CD14-positive monocyte (primary cell): Measurements from ENCODE around the gene WARS2. TPM values are rescaled to one million over a fixed set of nuclear protein-coding genes. Genes with fewer than 3 reads are reported as not detected.

Source experiments
- DNase-seq, 3 donors: peaks; one replicate each; pipeline ENCODE4 v3.0.0-alpha.2; 2011 to 2022
- H2AFZ ChIP-seq: 2 replicates; pipeline ENCODE4 v1.6.0; 2012; ENCODE audit warnings: mild to moderate bottlenecking, low read depth, low read length, inconsistent platforms; ENCODE audit not compliant: insufficient read depth, poor library complexity, severe bottlenecking
- H3K27ac ChIP-seq, 2 donors: 1 replicate in 1 of 2; 2 replicates in 1 of 2; pipeline ENCODE4 v1.5.1; 2012 to 2013; ENCODE audit warnings: low read length in 2 of 2, control low read depth in 1 of 2, inconsistent platforms in 1 of 2, low read depth in 1 of 2, mild to moderate bottlenecking in 1 of 2
- H3K27me3 ChIP-seq, 2 donors: one replicate each; pipeline versions ENCODE4 v1.6.0 to v1.6.1; 2011 to 2013; ENCODE audit warnings: low read length in 2 of 2; ENCODE audit not compliant: control insufficient read depth in 2 of 2, insufficient read depth in 2 of 2
- H3K36me3 ChIP-seq, 2 donors: replicated peaks in 1 of 2; 1 replicate in 1 of 2; 2 replicates in 1 of 2; pipeline versions ENCODE4 v1.5.1 to v1.6.1; 2012 to 2013; ENCODE audit warnings: low read length in 2 of 2, control low read depth in 1 of 2, inconsistent platforms in 1 of 2, mild to moderate bottlenecking in 1 of 2; ENCODE audit not compliant: insufficient read depth in 2 of 2, control insufficient read depth in 1 of 2
- H3K4me1 ChIP-seq, 2 donors: 1 replicate in 1 of 2; 2 replicates in 1 of 2; pipeline versions ENCODE4 v1.5.1 to v1.6.1; 2012 to 2013; ENCODE audit warnings: low read length in 2 of 2, control low read depth in 1 of 2, inconsistent platforms in 1 of 2, mild to moderate bottlenecking in 1 of 2, moderate library complexity in 1 of 2; ENCODE audit not compliant: insufficient read depth in 2 of 2, control insufficient read depth in 1 of 2
- H3K4me2 ChIP-seq: replicated peaks from 2 replicates; pipeline ENCODE3; 2012; ENCODE audit warnings: low read length, moderate library complexity, mild to moderate bottlenecking; ENCODE audit not compliant: poor library complexity, severe bottlenecking; ENCODE audit errors: extremely low read depth
- H3K4me3 ChIP-seq, 3 experiments: fragments of 200-600 bp in 1 of 3; sonication (generic) in 1 of 3; replicated peaks in 1 of 3; 1 replicate in 2 of 3; 2 replicates in 1 of 3; pipeline ENCODE4 v1.5.1; 2011 to 2013; ENCODE audit warnings: low read length in 3 of 3, mild to moderate bottlenecking in 3 of 3, control low read depth in 2 of 3, low read depth in 2 of 3, inconsistent platforms in 1 of 3, moderate library complexity in 1 of 3
- H3K79me2 ChIP-seq: 2 replicates; pipeline ENCODE4 v1.6.0; 2012; ENCODE audit warnings: mild to moderate bottlenecking, control low read depth, inconsistent platforms, low read length, moderate library complexity; ENCODE audit not compliant: insufficient read depth
- H3K9ac ChIP-seq: 2 replicates; pipeline ENCODE4 v1.6.0; 2017; ENCODE audit warnings: low read length, mild to moderate bottlenecking; ENCODE audit not compliant: insufficient read depth, poor library complexity, severe bottlenecking
- H3K9me3 ChIP-seq, 2 donors: replicated peaks in 1 of 2; 1 replicate in 1 of 2; 2 replicates in 1 of 2; pipeline versions ENCODE4 v1.5.1 to v1.6.1; 2012 to 2013; ENCODE audit warnings: low read length in 2 of 2, control low read depth in 1 of 2; ENCODE audit not compliant: control insufficient read depth in 1 of 2, insufficient read depth in 1 of 2
- H4K20me1 ChIP-seq: 2 replicates; pipeline ENCODE4 v1.6.0; 2012; ENCODE audit warnings: mild to moderate bottlenecking, low read length, control low read depth, moderate library complexity; ENCODE audit not compliant: insufficient read depth
- H3K27ac Mint-ChIP-seq, 7 donors: one replicate each; pipeline ENCODE4 v1.8.0; 2020; ENCODE audit warnings: mild to moderate bottlenecking in 7 of 7, mixed read lengths in 7 of 7, moderate library complexity in 6 of 7, inconsistent platforms in 2 of 7
- H3K27me3 Mint-ChIP-seq, 3 donors: one replicate each; pipeline ENCODE4 v1.8.0; 2021 to 2022; ENCODE audit warnings: low read depth in 3 of 3, mild to moderate bottlenecking in 3 of 3, mixed read lengths in 3 of 3, moderate library complexity in 3 of 3, inconsistent platforms in 1 of 3
- H3K36me3 Mint-ChIP-seq, 2 donors: one replicate each; pipeline ENCODE4 v1.8.0; 2020; ENCODE audit warnings: mixed read lengths in 2 of 2, inconsistent platforms in 1 of 2, mild to moderate bottlenecking in 1 of 2
- H3K4me1 Mint-ChIP-seq: one replicate; pipeline ENCODE4 v1.8.0; 2020; ENCODE audit warnings: mild to moderate bottlenecking, mixed read lengths
- H3K4me3 Mint-ChIP-seq, 2 donors: one replicate each; pipeline ENCODE4 v1.8.0; 2020; ENCODE audit warnings: mild to moderate bottlenecking in 2 of 2, mixed read lengths in 2 of 2, moderate library complexity in 1 of 2
- H3K9me3 Mint-ChIP-seq, 7 donors: one replicate each; pipeline ENCODE4 v1.8.0; 2020 to 2022; ENCODE audit warnings: mixed read lengths in 7 of 7, mild to moderate bottlenecking in 6 of 7, moderate library complexity in 6 of 7, inconsistent platforms in 2 of 7
- WGBS: methylation state at CpG from one replicate; pipeline ENCODE4 v1.1.5; 2013; ENCODE audit warnings: missing lambda C conversion rate; ENCODE audit not compliant: insufficient coverage; 5-methylcytosine and 5-hydroxymethylcytosine counted together
- intact Hi-C, 2 donors: fragments of 100-400 bp; cut with micrococcal nuclease; formaldehyde crosslinking; loops; one replicate each; pipeline versions ENCODE4 v1.15.0 to v1.15.1; 2023
- polyA plus RNA-seq, 3 donors: library from polyadenylated mRNA; depleted of rRNA in 1 of 3; unstranded in 2 of 3; stranded (reverse) in 1 of 3; fragments of 300-500 nt in 2 of 3; fragments of >200 nt in 1 of 3; fragmentation: Illumina TruSeq in 2 of 3; gene quantifications; 1 replicate in 2 of 3; 2 replicates in 1 of 3; pipeline ENCODE4 v1.2.3, GENCODE V29; 2012 to 2021
- TF ChIP-seq, protein P1 (sequence below): fragments of 200-600 bp; IDR thresholded peaks from one replicate; pipeline ENCODE4 v1.8.0; 2022; ENCODE audit warnings: antibody characterized with exemption, mild to moderate bottlenecking

The WARS2 gene
- polyA plus RNA-seq, 3 donors: 4.6 to 5.1 (median 4.7) TPM

- Mint-ChIP-seq H3K27me3 (peaks cover 0 to 4% (median 0%) of the 10 kb centered on the region in 3 donors), H3K36me3 (peaks cover 0 to 1% of the 10 kb centered on the region in 2 donors), H3K4me3 (no peak overlapping the region), H3K9me3 (peaks cover 12 to 25% (median 21%) of the 10 kb centered on the region in 7 donors), H3K4me1 (no peaks in the 10 kb centered on the region), H3K27ac (peak overlapping the region in 1 of 7 donors; percentile 87)
- H3K4me3 ChIP-seq: no peak overlapping the region
- 65% methylated on average over 4 of the region's 7 CpGs for WGBS
- intact Hi-C loops: no loop called here
- no peak overlapping the region for H3K27ac ChIP-seq
- TF ChIP-seq, protein P1, sequence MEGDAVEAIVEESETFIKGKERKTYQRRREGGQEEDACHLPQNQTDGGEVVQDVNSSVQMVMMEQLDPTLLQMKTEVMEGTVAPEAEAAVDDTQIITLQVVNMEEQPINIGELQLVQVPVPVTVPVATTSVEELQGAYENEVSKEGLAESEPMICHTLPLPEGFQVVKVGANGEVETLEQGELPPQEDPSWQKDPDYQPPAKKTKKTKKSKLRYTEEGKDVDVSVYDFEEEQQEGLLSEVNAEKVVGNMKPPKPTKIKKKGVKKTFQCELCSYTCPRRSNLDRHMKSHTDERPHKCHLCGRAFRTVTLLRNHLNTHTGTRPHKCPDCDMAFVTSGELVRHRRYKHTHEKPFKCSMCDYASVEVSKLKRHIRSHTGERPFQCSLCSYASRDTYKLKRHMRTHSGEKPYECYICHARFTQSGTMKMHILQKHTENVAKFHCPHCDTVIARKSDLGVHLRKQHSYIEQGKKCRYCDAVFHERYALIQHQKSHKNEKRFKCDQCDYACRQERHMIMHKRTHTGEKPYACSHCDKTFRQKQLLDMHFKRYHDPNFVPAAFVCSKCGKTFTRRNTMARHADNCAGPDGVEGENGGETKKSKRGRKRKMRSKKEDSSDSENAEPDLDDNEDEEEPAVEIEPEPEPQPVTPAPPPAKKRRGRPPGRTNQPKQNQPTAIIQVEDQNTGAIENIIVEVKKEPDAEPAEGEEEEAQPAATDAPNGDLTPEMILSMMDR: no peak
- H3K27me3 ChIP-seq: no peaks in the 10 kb centered on the region
- H2AFZ ChIP-seq: no peak overlapping the region
- peaks cover 0 to 3% of the 10 kb centered on the region in 2 donors for H3K9me3 ChIP-seq
- H3K36me3 ChIP-seq: no peaks in the 10 kb centered on the region
- H3K4me2 ChIP-seq: no peak overlapping the region
- H3K79me2 ChIP-seq: no peaks in the 10 kb centered on the region
- H4K20me1 ChIP-seq: no peaks in the 10 kb centered on the region
- H3K4me1 ChIP-seq: no peaks in the 10 kb centered on the region
- DNase-seq: no peak
- no peak overlapping the region for H3K9ac ChIP-seq
Observed at GRCh38 chr1:119116725-119117124, 23.7 kb downstream of the WARS2 start.

GRCh38 chr1:119115736-119116135 lies 24.7 kb downstream of the WARS2 start:
- Histone ChIP-seq H3K36me3 (no peaks in the 10 kb centered on the region), H3K4me2 (no peak overlapping the region), H3K9me3 (peaks cover 0 to 3% of the 10 kb centered on the region in 2 donors), H3K9ac (no peak overlapping the region), H3K27me3 (no peaks in the 10 kb centered on the region), H3K4me1 (no peaks in the 10 kb centered on the region), H2AFZ (no peak overlapping the region), H3K4me3 (no peak overlapping the region), H3K27ac (no peak overlapping the region), H3K79me2 (no peaks in the 10 kb centered on the region), H4K20me1 (no peaks in the 10 kb centered on the region)
- intact Hi-C loops: no loop called here
- H3K9me3 Mint-ChIP-seq: peaks cover 10 to 26% (median 21%) of the 10 kb centered on the region in 7 donors
- no peaks in the 10 kb centered on the region for H3K4me1 Mint-ChIP-seq
- TF ChIP-seq, protein P1: no peak
- no peak overlapping the region for H3K4me3 Mint-ChIP-seq
- H3K27ac Mint-ChIP-seq: no peak overlapping the region
- H3K36me3 Mint-ChIP-seq: peaks cover 0 to 2% of the 10 kb centered on the region in 2 donors
- DNase-seq: no peak
- H3K27me3 Mint-ChIP-seq: peaks cover 0 to 4% (median 0%) of the 10 kb centered on the region in 3 donors
- WGBS: no CpG with 5 or more reads among the region's 3 CpGs
